ENCODE data around the gene CBARP.

CBARP gene

DNA sequence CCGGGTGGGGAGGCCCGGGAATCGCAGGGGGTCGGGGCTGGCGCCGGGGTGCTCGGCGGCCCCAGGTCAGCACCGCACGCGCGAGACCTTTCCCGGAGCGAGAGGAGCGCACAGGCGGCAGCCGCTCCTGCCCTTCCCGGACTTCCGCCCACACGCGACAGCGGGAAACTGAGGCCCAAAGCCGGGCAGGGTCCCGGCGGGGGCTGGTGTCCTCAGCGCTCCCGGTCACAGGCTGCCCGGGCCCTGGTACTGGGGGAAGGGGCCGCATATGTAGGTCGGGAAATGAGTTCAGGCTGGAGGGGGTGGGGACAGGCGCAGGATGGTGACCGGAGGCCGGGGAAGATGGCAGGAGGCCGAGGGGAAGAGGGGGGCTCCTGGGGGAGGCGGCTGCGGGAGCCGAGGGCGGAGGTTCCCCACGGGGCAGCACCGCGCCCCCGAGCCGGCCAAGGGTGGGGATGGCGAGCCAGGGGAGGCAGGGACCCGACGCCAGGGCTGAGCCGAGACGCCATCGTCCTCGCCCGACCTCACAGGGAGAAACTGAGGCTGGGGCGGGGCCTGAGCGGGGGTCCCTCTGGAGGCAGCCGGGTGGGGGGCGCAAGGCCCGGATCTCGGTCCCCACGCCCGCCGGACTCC, 662 bp downstream of the CBARP start:
- TF ChIP-seq Cebpa-rat (IDR thresholded peaks at IDR 0.05), result no peak
- Histone ChIP-seq H3K4me2 (peak overlapping the region; percentile 96 to 99 (median 98)), H3K27me3 (peaks cover 24 to 58% (median 55%) of the 10 kb centered on the region in 11 experiments), H3K4me1 (peaks cover 27 to 52% (median 49%) of the 10 kb centered on the region in 10 experiments), H4K20me1 (peaks cover 0 to 61% (median 21%) of the 10 kb centered on the region in 11 experiments; a peak in 14 of 22 replicates), H3K27ac (peak overlapping the region in 8 of 11 experiments; percentile 15 to 48 (median 36); a peak in 8 of 22 replicates), H3K4me3 (peak overlapping the region; percentile 60 to 79 (median 70)), H3K36me3 (no peaks in the 10 kb centered on the region; a peak in 1 of 22 replicates), H3K9ac (peak overlapping the region; percentile 63 to 80 (median 75)), H3K9me3 (replicated peaks in 1 of 11) (no peaks in the 10 kb centered on the region)

DNA sequence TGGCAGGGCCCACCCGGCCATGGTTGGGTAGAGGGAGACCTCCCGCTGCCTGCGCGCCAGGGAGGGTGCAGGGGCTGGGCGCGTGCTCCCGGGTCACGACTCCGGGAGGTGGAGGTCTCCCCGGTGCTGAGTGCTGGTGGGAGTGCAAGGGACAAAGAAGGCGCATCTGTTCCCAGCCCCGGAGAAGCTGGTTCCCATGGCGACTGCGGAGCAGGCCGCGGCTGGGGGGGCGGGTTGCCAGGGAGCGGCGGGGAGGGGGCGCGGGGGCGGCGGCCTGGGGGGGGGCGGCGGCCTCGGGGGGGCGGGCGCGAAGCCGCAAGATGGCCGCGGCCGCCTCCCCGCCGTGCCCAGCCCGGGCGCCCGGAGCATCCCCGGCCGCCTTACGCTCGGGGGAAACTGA, 1.2 kb downstream of the CBARP start:
- Histone ChIP-seq H3K4me3 (peak overlapping the region in 9 of 10 experiments; percentile 60 to 79 (median 70); a peak in 15 of 20 replicates), H3K27ac (no peak overlapping the region), H4K20me1 (peaks cover 0 to 65% (median 21%) of the 10 kb centered on the region in 11 experiments; a peak in 12 of 22 replicates), H3K4me2 (peak overlapping the region; percentile 96 to 99 (median 98)), H3K27me3 (peaks cover 24 to 58% (median 55%) of the 10 kb centered on the region in 11 experiments), H3K9me3 (replicated peaks in 1 of 11) (no peaks in the 10 kb centered on the region), H3K36me3 (no peaks in the 10 kb centered on the region; a peak in 1 of 22 replicates), H3K4me1 (peaks cover 25 to 51% (median 49%) of the 10 kb centered on the region in 10 experiments), H3K9ac (peak overlapping the region in 6 of 11 experiments; percentile 63 to 80 (median 76); a peak in 6 of 22 replicates)
- no peak for TF ChIP-seq Cebpa-rat (IDR thresholded peaks at IDR 0.05)

DNA sequence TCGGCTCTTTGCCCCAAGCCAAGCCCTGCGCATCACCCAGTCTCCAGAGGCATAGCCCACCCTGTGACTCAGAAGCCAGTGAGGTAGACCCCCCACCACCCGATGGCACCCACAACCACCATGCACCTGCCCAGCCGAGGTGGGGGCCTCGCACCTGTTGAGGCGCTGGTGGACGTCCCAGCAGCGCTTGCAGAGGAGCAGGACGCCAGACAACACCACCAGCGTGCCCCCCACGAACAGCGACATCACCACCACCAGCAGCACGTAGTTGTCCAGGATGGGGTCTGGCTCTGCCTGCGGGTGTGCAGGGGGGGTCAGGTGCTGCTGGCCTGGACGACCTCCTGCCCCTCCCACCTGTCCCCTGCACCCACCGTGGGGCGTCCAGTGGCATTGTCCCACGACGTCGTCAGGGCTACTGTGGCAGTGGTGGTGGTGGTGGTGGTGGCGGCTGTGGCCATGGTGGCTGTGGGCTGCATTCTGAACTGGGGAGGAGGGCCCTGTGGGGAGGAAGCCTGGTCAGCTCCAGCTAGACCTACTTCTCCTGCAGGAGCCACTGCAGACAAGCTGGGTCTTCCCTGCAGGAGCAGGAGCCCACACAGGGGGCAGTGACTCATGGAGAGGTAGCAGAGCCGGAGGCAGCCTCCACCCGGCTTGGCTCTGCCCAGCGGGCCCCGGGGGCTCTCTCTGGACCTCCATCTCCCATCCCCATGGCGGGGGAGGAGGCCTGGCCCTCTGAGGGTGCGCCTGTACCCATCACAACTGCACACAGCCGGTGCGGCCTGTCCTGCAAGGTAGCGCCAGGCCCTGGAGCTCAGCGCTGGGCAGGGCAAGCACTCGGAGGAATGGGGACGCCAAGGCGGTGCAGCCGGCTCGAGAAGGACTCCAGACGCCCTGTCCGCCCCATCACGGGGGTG, 1.9 kb downstream of the CBARP start:
- no peak overlapping the region for H3K27ac ChIP-seq
- peaks cover 24 to 58% (median 55%) of the 10 kb centered on the region in 11 experiments for H3K27me3 ChIP-seq
- H3K4me2 ChIP-seq, result peak overlapping the region; percentile 13 to 98 (median 38); a peak in 14 of 22 replicates
- peaks cover 20 to 46% (median 43%) of the 10 kb centered on the region in 10 experiments for H3K4me1 ChIP-seq
- no peak for TF ChIP-seq Cebpa-rat (IDR thresholded peaks at IDR 0.05)
- H3K9ac ChIP-seq, result no peak overlapping the region
- peak overlapping the region in 2 of 10 experiments; percentile 13 to 14; a peak in 2 of 20 replicates for H3K4me3 ChIP-seq
- H3K9me3 ChIP-seq (replicated peaks in 1 of 11), result no peaks in the 10 kb centered on the region
- peaks cover 0 to 66% (median 21%) of the 10 kb centered on the region in 11 experiments; a peak in 12 of 22 replicates for H4K20me1 ChIP-seq
- no peaks in the 10 kb centered on the region; a peak in 1 of 22 replicates for H3K36me3 ChIP-seq

DNA sequence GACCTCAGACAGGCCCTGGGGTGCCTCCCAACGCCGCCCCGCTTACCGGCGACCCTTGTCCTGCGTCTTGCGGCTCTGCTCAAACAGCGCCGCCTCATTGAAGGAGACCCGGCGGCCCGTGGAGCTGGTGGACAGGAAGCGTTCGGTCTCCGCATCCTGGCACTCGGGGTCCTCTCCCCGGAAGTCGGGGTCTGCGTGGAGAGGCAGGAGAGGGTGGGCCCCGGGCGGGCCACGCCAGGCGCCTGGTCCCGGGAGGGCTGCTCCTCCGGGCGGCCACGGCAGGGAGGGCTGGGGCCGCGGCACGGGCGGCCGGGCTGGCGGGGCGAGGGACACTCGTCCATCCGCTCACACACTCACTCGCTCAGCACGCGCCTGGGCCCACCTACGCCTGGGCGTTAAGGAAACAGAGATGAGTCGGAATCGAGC, 2.8 kb downstream of the CBARP start:
- no peak for TF ChIP-seq Cebpa-rat (IDR thresholded peaks at IDR 0.05)
- Histone ChIP-seq H3K4me2 (no peak overlapping the region), H4K20me1 (peaks cover 0 to 75% (median 21%) of the 10 kb centered on the region in 11 experiments; a peak in 12 of 22 replicates), H3K27ac (no peak overlapping the region), H3K4me1 (peaks cover 13 to 41% (median 38%) of the 10 kb centered on the region in 10 experiments), H3K4me3 (no peak overlapping the region), H3K27me3 (peaks cover 24 to 57% (median 54%) of the 10 kb centered on the region in 11 experiments), H3K9me3 (replicated peaks in 1 of 11) (no peaks in the 10 kb centered on the region), H3K9ac (no peak overlapping the region), H3K36me3 (no peaks in the 10 kb centered on the region; a peak in 1 of 22 replicates)

DNA sequence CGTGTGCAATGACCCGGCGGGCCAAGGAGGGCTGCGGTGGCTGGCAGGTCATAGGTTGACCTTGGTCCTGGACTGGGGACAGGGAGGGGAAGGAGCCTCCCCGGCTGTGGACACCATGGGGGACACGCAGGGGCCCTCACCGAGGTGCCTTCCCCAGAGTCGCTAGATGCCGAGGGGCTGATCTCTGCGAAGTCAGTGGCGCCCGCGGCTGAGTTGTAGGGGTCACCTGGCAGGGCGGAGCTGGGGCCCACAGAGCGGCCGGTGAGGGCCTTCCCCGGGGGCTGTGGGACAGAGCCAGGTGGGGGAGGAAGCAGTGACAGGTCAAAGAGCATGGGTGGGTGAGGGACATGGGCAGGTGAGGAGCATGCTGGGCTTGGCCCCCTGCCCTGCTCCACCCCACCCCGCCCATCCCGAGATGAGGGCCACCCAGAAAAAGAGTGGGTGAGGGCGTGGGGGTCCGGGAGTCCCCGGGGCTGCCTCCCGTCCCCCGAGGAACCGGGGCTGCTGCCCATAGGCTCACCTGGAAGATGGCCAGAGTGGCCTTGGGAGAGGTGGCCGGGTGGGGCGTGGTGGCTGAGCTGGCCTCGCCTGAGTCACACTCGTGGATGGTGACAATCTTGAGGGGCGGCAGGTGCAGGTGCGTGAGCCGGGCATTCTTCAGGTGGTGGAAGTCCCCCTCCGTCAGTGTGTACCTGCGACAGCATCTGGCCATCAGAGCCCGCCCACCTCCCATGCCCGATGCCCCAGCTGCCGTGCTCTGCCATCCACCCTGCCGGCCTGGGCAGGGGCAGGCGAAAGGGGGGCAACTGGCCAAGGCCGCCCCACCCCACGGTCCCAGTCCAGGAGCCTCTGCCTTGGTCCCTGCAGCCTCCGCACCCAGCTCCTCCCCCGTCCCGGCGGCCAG, 3.5 kb downstream of the CBARP start:
- no peak for TF ChIP-seq Cebpa-rat (IDR thresholded peaks at IDR 0.05)
- H3K27me3 ChIP-seq, result peaks cover 24 to 50% (median 47%) of the 10 kb centered on the region in 11 experiments
- H3K27ac ChIP-seq, result no peak overlapping the region
- no peaks in the 10 kb centered on the region; a peak in 1 of 22 replicates for H3K36me3 ChIP-seq
- H3K4me1 ChIP-seq, result peaks cover 7 to 35% (median 32%) of the 10 kb centered on the region in 10 experiments; a peak in 17 of 20 replicates
- H3K9me3 ChIP-seq (replicated peaks in 1 of 11), result no peaks in the 10 kb centered on the region
- no peak overlapping the region for H3K4me3 ChIP-seq
- no peak overlapping the region for H3K9ac ChIP-seq
- no peak overlapping the region for H3K4me2 ChIP-seq
- H4K20me1 ChIP-seq, result peaks cover 0 to 70% (median 21%) of the 10 kb centered on the region in 11 experiments; a peak in 12 of 22 replicates

DNA sequence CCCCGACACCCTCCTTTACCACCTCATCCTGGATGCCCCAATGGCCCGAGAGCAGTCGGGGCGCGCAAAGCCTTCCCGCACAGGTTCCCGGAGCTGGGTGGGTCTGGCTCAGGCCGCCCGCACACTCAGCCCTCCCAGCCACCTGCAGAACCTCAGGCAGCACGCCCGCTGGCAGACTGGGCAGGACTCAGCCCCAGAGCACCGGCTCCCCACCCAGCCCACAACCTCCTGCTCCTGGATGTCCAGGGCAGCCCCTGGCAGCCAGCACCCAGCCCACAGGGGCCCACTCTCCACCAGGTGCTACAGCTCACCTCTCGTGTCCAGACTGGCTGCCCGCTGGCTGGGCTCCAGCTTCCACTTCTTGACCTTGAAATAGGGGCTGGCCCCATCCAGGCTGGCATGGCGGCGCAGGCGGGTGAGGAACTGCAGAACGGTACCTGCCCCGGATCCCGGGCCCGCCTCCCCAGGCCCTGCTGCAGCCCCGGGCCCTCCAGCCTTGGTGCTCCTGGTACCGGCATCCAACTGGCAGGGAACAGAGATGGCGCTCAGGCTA, 4.6 kb downstream of the CBARP start:
- H3K4me3 ChIP-seq, result no peak overlapping the region
- 0 out of 22 replicates have a peak overlapping the region, but pooled peaks of 1 of the 11 experiments have one; percentile 6 for H3K9ac ChIP-seq
- H3K4me2 ChIP-seq, result peak overlapping the region in 3 of 11 experiments; percentile 3 to 37 (median 14); a peak in 4 of 22 replicates
- H3K27me3 ChIP-seq, result peaks cover 22 to 39% (median 36%) of the 10 kb centered on the region in 11 experiments
- H3K4me1 ChIP-seq, result peaks cover 7 to 32% (median 21%) of the 10 kb centered on the region in 10 experiments; a peak in 17 of 20 replicates
- H4K20me1 ChIP-seq, result peaks cover 0 to 65% (median 17%) of the 10 kb centered on the region in 11 experiments; a peak in 11 of 22 replicates
- no peak overlapping the region for H3K27ac ChIP-seq
- peaks cover 2 to 10% (median 6%) of the 10 kb centered on the region in 11 experiments; a peak in 21 of 22 replicates for H3K36me3 ChIP-seq
- no peaks in the 10 kb centered on the region for H3K9me3 ChIP-seq (replicated peaks in 1 of 11)
- no peak for TF ChIP-seq Cebpa-rat (IDR thresholded peaks at IDR 0.05)

DNA sequence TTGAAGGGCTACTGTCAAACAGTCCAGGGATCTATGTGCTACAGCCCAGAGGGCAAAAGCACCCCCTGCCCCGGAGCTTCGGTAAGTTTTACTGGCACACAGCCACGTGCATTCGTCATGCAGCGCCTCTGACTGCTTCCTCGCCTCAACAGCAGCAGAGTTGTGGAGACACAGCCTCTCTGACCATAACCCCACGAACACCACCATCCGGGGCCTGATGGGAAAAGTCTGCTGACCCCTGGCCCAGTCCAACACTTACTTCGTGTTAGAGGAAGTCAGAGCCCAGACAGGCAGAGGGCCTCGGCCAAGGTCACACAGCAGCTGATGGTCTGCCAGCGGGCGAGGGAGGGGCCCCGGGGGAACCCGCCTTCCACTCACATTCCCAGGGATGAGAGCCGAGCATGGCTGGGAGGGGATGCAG, 5.1 kb downstream of the CBARP start:
- H3K4me3 ChIP-seq, result no peak overlapping the region

More for the DNA sequence above, 5.1 kb downstream of the CBARP start:
- H3K9me3 ChIP-seq (replicated peaks in 1 of 11), result no peaks in the 10 kb centered on the region
- H4K20me1 ChIP-seq, result peaks cover 0 to 69% (median 18%) of the 10 kb centered on the region in 11 experiments; a peak in 13 of 22 replicates
- peaks cover 7 to 15% (median 11%) of the 10 kb centered on the region in 11 experiments for H3K36me3 ChIP-seq
- peak overlapping the region in 4 of 11 experiments; percentile 6 to 41 (median 10); a peak in 2 of 22 replicates for H3K9ac ChIP-seq
- peak overlapping the region in 4 of 11 experiments; percentile 2 to 37 (median 8); a peak in 4 of 22 replicates for H3K4me2 ChIP-seq
- H3K27ac ChIP-seq, result no peak overlapping the region
- H3K27me3 ChIP-seq, result peaks cover 18 to 34% (median 31%) of the 10 kb centered on the region in 11 experiments
- peaks cover 7 to 31% (median 19%) of the 10 kb centered on the region in 10 experiments; a peak in 17 of 20 replicates for H3K4me1 ChIP-seq
- no peak for TF ChIP-seq Cebpa-rat (IDR thresholded peaks at IDR 0.05)
